Neural crest cell (in vitro differentiated cells): ENCODE results near the gene SPPL2C. TPM values are rescaled to one million over a fixed set of nuclear protein-coding genes. Genes with fewer than 3 reads are reported as not detected.

Experiments used
- DNase-seq: peaks from one replicate; pipeline ENCODE4 v3.0.0; 2021; ENCODE audit warnings: low read depth, mixed read lengths, low spot score
- H3K27ac Mint-ChIP-seq: one replicate; pipeline ENCODE4 v1.8.0; 2021; ENCODE audit warnings: mild to moderate bottlenecking, mixed read lengths; ENCODE audit not compliant: unreplicated experiment
- H3K27me3 Mint-ChIP-seq: 2 replicates; pipeline ENCODE4 v1.8.0; 2021; ENCODE audit warnings: low read depth, mild to moderate bottlenecking, mixed read lengths
- H3K36me3 Mint-ChIP-seq: 2 replicates; pipeline ENCODE4 v1.8.0; 2021; ENCODE audit warnings: low read depth, mild to moderate bottlenecking, mixed read lengths
- H3K4me1 Mint-ChIP-seq: 2 replicates; pipeline ENCODE4 v1.8.0; 2021; ENCODE audit warnings: mixed read lengths
- H3K4me3 Mint-ChIP-seq: one replicate; pipeline ENCODE4 v1.8.0; 2021; ENCODE audit warnings: mild to moderate bottlenecking, mixed read lengths
- H3K9me3 Mint-ChIP-seq: 2 replicates; pipeline ENCODE4 v1.8.0; 2021; ENCODE audit warnings: mixed read lengths
- CTCF ChIP-seq: fragments of 200-600 bp; sonication (generic); conservative IDR thresholded peaks from 2 replicates; pipeline ENCODE4 v1.5.0; 2021; ENCODE audit warnings: antibody characterized with exemption, mild to moderate bottlenecking
- total RNA-seq: library from RNA; stranded (reverse); gene quantifications from 2 replicates; pipeline ENCODE4 v1.2.1, GENCODE V29; 2021

Gene SPPL2C
- total RNA-seq, 1 donor from 2014 or later: not detected

DNA sequence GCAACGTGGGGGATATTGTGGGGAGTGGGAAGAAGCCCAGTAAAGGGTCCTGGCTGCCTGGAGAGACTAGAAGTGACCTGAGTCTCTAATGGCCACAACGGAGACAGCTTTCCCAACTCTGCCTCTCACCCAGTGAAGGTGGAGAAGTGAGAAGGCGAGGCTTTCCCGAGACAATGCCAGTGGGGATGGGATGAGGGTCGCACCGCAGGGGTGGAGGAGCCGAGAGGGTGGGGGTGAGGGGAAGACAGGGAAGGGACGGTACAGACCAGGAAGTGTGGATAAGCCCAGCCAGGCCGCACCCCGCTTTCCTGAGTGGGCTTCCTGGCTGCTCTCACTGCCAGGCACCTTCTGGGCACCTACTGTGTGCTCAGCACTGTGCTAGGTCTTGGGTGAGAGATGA lies 7.5 kb upstream of the SPPL2C start:
- no peaks in the 10 kb centered on the region for H3K36me3 Mint-ChIP-seq
- no peak for TF ChIP-seq CTCF
- DNase-seq: no peak
- no peaks in the 10 kb centered on the region for H3K27me3 Mint-ChIP-seq
- no peak overlapping the region for H3K27ac Mint-ChIP-seq
- H3K9me3 Mint-ChIP-seq: no peaks in the 10 kb centered on the region
- no peaks in the 10 kb centered on the region for H3K4me1 Mint-ChIP-seq
- H3K4me3 Mint-ChIP-seq: no peak overlapping the region

GRCh38 chr17:45837603-45838002 lies 7.1 kb upstream of the SPPL2C start:
- Mint-ChIP-seq H3K27me3 (no peaks in the 10 kb centered on the region), H3K27ac (no peak overlapping the region), H3K9me3 (no peaks in the 10 kb centered on the region), H3K4me3 (no peak overlapping the region), H3K36me3 (no peaks in the 10 kb centered on the region), H3K4me1 (no peaks in the 10 kb centered on the region)
- TF ChIP-seq CTCF: no peak
- DNase-seq: no peak

- no peaks in the 10 kb centered on the region for H3K36me3 Mint-ChIP-seq
- no peak overlapping the region for H3K4me3 Mint-ChIP-seq
- no peaks in the 10 kb centered on the region for H3K27me3 Mint-ChIP-seq
- no peak for TF ChIP-seq CTCF
- H3K27ac Mint-ChIP-seq: no peak overlapping the region
- no peaks in the 10 kb centered on the region for H3K4me1 Mint-ChIP-seq
- DNase-seq: no peak
- H3K9me3 Mint-ChIP-seq: no peaks in the 10 kb centered on the region
These were observed 5.9 kb upstream of the SPPL2C start for GRCh38 chr17:45838751-45839295.

DNA sequence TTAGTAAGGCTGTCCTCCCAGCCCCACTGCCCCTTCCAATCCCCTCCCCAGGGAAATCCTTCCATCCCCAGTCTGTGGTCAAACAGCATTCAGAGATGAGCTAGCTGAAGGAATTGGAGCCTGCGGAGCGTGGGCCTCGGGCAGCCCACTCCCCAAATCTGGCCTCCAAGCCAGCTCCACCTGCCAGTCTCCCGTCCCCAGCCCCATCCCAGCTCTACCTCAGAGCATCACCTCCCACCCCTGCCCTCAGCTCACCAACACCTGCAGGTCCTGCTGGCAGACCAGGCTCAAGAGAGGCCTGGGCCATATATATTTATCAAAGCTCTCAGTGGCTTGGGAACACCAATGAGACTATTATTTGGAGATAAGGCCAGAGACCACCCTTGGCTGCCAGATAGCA lies 5.2 kb upstream of the SPPL2C start:
- Mint-ChIP-seq H3K9me3 (no peaks in the 10 kb centered on the region), H3K27ac (no peak overlapping the region), H3K4me1 (no peaks in the 10 kb centered on the region), H3K36me3 (no peaks in the 10 kb centered on the region), H3K27me3 (no peaks in the 10 kb centered on the region), H3K4me3 (no peak overlapping the region)
- no peak for DNase-seq
- TF ChIP-seq CTCF: no peak

DNA sequence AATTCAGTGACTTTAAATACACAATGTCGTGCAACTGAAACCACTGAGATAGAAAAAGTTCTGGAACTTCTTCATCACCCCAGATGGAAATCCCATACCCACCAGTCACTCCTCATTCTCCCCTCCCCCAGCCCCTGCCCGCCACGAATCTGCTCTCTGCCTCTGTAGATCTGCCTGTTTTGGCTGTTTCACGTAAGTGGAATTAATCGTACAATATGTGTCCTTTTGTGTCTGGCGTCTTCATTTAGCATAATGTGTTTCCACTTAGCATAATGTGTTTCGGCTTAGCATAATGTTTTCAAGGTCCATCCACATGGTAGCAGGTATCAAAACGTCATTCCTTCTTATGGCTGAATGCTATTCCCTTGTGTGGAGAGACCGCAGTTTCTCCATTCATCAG lies 3.5 kb upstream of the SPPL2C start:
- no peak for TF ChIP-seq CTCF
- Mint-ChIP-seq H3K27ac (no peak overlapping the region), H3K9me3 (no peaks in the 10 kb centered on the region), H3K36me3 (no peaks in the 10 kb centered on the region), H3K4me3 (no peak overlapping the region), H3K27me3 (no peaks in the 10 kb centered on the region), H3K4me1 (no peaks in the 10 kb centered on the region)
- DNase-seq: no peak
